Keratinocyte (primary cell): Measurements from ENCODE around the gene PKLR.

Experiments used
- CTCF ChIP-seq, 3 experiments: IDR thresholded peaks in 1 of 3; conservative IDR thresholded peaks in 1 of 3; optimal IDR thresholded peaks in 1 of 3; 2 replicates in 2 of 3; 3 replicates in 1 of 3; pipeline versions ENCODE3 to v1.5.1; 2011; ENCODE audit warnings: low read length in 3 of 3, mild to moderate bottlenecking in 3 of 3, moderate library complexity in 2 of 3, control low read depth in 1 of 3, inconsistent platforms in 1 of 3; ENCODE audit not compliant: insufficient read depth in 2 of 3; ENCODE audit errors: extremely low read depth in 1 of 3
- EZH2 ChIP-seq: IDR thresholded peaks from one replicate; pipeline ENCODE4 v1.6.1; 2012; ENCODE audit warnings: inconsistent platforms, mild to moderate bottlenecking, low read length, moderate library complexity

DNA sequence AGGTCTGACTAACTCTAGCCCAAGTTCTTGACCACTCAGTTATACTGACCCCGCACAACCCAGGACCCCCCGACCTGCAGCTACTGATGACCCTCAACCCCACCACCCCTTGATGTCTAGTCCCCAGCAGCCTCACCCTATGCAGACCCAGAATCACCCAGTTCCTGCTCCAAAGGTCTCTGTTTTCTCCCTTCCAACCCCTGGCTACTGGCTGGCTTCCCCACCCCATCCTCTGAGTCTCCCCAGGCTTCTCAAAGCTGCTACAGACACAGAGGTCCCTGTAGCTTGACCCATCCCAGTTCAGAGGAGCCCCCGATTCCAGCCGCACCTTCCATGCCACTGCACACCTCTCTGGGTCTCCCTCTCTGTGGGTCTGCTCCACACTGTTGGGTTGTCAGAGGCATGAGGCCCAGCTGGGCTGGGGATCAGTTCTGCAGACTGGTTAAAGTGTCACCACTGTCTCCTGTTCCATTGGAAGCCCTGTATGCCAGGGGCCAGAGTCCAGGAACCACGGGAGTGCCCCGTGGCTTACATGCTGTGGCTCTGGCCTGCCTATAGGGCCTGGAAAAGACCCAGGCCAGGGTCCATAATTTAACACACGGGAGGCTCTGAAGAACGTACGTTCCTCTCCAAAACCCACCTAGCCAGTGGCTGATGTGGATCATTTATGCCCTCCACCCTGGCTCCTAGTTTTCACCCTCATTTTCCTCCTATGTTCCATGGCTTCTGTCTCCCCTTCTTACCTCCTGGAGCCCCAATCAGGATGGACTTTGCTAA is 497 bp downstream of the PKLR start:
- TF ChIP-seq EZH2 (no peak), CTCF (optimal IDR thresholded peaks at IDR 0.05 in 1 of 3, IDR thresholded peaks at IDR 0.05 in 1 of 3, conservative IDR thresholded peaks at IDR 0.05 in 1 of 3; ENCODE audit: extremely low read depth in 1 of 3, insufficient read depth in 2 of 3, low read length in 3 of 3) (no peak)
